22Rv1 (cell line): Measurements from ENCODE around the gene NIT1.

Experiments used
- H3K27ac ChIP-seq: fragments of 450-650 bp; 2 replicates; pipeline ENCODE4 v1.5.1; 2017
- CTCF ChIP-seq: fragments of 450-650 bp; IDR thresholded peaks from 2 replicates; pipeline ENCODE4 v1.5.1; 2017; ENCODE audit warnings: mild to moderate bottlenecking
- ZFX ChIP-seq: fragments of 450-650 bp; IDR thresholded peaks from 2 replicates; pipeline ENCODE4 v1.6.1; 2017; ENCODE audit warnings: antibody characterized with exemption, borderline replicate concordance

The NIT1 gene

GRCh38 chr1:161080441-161081405 is 37.2 kb upstream of the NIT1 start:
- TF ChIP-seq CTCF (no peak), ZFX (no peak)
- no peak overlapping the region for H3K27ac ChIP-seq

- no peak overlapping the region for H3K27ac ChIP-seq
- TF ChIP-seq CTCF = no peak
- TF ChIP-seq ZFX = no peak
Measured at GRCh38 chr1:161081519-161081918, 36.4 kb upstream of the NIT1 start.

- TF ChIP-seq ZFX (no peak), CTCF (no peak)
- H3K27ac ChIP-seq = no peak overlapping the region
Measured at GRCh38 chr1:161082483-161082882, 35.4 kb upstream of the NIT1 start.

- no peak for TF ChIP-seq ZFX
- no peak for TF ChIP-seq CTCF
- no peak overlapping the region for H3K27ac ChIP-seq
Measured at GRCh38 chr1:161082996-161083747, 34.7 kb upstream of the NIT1 start.

GRCh38 chr1:161083748-161084596 is 33.9 kb upstream of the NIT1 start:
- no peak for TF ChIP-seq ZFX
- no peak for TF ChIP-seq CTCF
- no peak overlapping the region for H3K27ac ChIP-seq

- no peak for TF ChIP-seq ZFX
- no peak for TF ChIP-seq CTCF
- H3K27ac ChIP-seq = no peak overlapping the region
Measured at GRCh38 chr1:161084597-161084988, 33.3 kb upstream of the NIT1 start.
